Neutrophil (primary cell): ENCODE measurements around the gene CCBE1.

ENCODE experiments used
- H3K27ac ChIP-seq: fragments of 200-600 bp; sonication (generic); 2 replicates; pipeline ENCODE4 v1.5.1; 2016; ENCODE audit warnings: mild to moderate bottlenecking, moderate library complexity
- H3K27me3 ChIP-seq: fragments of 200-600 bp; sonication (generic); 2 replicates; pipeline ENCODE4 v1.6.0; 2016; ENCODE audit warnings: mild to moderate bottlenecking
- H3K36me3 ChIP-seq: fragments of 200-600 bp; sonication (generic); 2 replicates; pipeline ENCODE4 v1.5.1; 2017
- H3K4me1 ChIP-seq, 2 experiments: fragments of 200-600 bp in 1 of 2; sonication (generic) in 1 of 2; 1 replicate in 1 of 2; 2 replicates in 1 of 2; pipeline versions ENCODE4 v1.5.1 to v1.6.1; 2013 to 2016; ENCODE audit warnings: low read depth in 1 of 2, low read length in 1 of 2, mild to moderate bottlenecking in 1 of 2, moderate library complexity in 1 of 2; ENCODE audit not compliant: control insufficient read depth in 1 of 2, insufficient read depth in 1 of 2
- H3K4me3 ChIP-seq, 2 experiments: fragments of 200-600 bp in 1 of 2; sonication (generic) in 1 of 2; 1 replicate in 1 of 2; 2 replicates in 1 of 2; pipeline ENCODE4 v1.5.1; 2013 to 2016; ENCODE audit warnings: low read depth in 1 of 2, low read length in 1 of 2, mild to moderate bottlenecking in 1 of 2, moderate library complexity in 1 of 2
- H3K9me3 ChIP-seq: fragments of 200-600 bp; sonication (generic); 2 replicates; pipeline ENCODE4 v1.5.1; 2016
- TF ChIP-seq, protein P1 (sequence below): fragments of 200-600 bp; sonication (generic); IDR thresholded peaks from 2 replicates; pipeline ENCODE4 v1.5.1; 2016; ENCODE audit warnings: antibody characterized with exemption

The CCBE1 gene

DNA sequence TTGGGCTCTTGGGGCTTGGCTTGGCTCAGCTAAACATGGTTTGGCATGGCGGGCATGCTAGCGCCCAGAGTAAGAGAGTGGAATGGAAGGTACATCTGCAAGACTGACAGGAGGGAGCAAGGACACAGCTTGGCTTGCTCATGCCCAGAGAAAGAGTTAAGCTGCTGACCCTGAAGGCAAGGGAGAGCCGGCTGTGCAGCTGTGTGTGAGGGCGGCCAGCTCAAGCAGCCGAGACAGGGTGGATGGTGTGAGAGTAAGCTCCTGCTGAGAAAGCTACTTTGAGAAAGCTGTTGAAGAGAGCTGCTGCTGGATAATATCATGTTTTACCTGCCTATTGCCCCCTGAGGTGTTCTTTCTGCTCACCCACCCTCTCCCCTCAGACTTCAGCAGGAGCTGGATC lies 135.6 kb downstream of the CCBE1 start:
- no peaks in the 10 kb centered on the region for H3K9me3 ChIP-seq
- no peaks in the 10 kb centered on the region for H3K4me1 ChIP-seq
- H3K27ac ChIP-seq: no peak overlapping the region
- H3K27me3 ChIP-seq: no peaks in the 10 kb centered on the region
- TF ChIP-seq, protein P1, sequence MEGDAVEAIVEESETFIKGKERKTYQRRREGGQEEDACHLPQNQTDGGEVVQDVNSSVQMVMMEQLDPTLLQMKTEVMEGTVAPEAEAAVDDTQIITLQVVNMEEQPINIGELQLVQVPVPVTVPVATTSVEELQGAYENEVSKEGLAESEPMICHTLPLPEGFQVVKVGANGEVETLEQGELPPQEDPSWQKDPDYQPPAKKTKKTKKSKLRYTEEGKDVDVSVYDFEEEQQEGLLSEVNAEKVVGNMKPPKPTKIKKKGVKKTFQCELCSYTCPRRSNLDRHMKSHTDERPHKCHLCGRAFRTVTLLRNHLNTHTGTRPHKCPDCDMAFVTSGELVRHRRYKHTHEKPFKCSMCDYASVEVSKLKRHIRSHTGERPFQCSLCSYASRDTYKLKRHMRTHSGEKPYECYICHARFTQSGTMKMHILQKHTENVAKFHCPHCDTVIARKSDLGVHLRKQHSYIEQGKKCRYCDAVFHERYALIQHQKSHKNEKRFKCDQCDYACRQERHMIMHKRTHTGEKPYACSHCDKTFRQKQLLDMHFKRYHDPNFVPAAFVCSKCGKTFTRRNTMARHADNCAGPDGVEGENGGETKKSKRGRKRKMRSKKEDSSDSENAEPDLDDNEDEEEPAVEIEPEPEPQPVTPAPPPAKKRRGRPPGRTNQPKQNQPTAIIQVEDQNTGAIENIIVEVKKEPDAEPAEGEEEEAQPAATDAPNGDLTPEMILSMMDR: no peak
- H3K4me3 ChIP-seq: no peak overlapping the region
- H3K36me3 ChIP-seq: no peaks in the 10 kb centered on the region

DNA sequence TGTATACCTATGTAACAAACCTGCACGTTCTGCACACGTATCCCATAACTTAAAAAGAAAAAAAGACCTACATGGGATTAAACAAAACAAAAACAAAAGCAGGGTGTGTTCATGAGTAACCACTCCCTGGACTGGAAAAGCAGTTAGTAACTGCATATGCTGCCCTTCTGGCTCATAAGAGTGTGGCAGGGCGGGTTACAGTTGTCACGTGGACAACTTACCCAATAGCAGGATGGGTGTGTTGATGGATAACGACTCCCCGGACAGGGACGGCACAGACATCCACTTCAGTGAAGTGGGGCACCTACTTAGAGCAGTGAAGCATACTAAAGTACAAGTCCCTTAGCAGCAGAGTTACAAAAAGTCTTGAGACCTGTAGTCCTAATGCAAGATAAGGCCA lies 136.7 kb downstream of the CCBE1 start:
- no peaks in the 10 kb centered on the region for H3K9me3 ChIP-seq
- no peak overlapping the region for H3K4me3 ChIP-seq
- no peaks in the 10 kb centered on the region for H3K27me3 ChIP-seq
- H3K27ac ChIP-seq: no peak overlapping the region
- TF ChIP-seq, protein P1: no peak
- H3K4me1 ChIP-seq: no peaks in the 10 kb centered on the region
- H3K36me3 ChIP-seq: no peaks in the 10 kb centered on the region

DNA sequence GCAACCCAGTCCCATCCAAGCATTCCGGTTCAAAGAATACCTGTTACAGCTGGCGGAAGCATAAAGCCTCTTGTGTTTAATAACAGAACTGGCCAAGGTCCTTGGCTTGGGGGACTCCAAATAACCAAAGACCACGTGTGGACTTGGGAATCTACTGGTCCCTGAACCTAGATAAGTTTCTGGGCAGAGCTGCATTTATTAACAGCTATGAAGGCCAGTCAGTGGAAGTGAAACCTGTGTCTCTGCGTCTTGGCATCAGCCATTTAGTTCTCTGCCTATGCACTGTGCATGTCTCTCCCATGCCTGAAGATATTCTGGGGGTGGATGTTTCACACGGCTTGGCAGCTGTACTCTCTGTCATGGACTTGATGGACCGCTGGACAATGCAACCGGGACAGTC lies 137.7 kb downstream of the CCBE1 start:
- H3K27me3 ChIP-seq: no peaks in the 10 kb centered on the region

DNA sequence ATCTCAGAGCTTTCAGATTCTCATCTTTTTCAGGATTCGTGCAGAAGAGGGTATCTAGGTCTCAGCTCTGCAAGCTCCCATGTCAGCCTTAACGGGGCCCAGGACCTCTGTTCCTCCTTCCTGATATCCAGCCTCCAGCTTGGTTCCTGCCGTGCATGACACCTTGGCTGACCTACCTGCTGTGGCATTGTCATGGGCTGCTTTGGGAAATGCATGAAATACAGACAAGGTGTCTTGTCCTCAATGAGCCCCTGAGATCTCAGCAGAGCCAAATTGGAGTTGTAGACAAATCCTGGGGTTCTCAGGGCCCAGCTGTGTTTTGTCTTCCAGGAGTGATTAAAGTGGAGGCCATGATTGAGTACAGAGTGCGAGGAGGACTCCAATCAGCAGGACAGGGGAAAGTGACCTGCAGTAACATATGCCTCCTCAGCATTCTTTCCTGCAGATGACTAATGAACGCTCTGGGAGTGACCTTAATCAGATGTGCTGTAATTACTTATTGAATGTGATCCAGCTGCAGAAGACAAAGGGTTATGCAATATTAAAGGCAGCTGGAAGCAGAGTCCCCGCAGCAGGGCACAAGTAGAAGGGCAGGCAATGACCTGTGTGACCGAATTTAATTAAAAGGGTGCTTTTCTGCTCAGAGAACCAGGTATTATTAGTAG lies 141.1 kb downstream of the CCBE1 start:
- Histone ChIP-seq H3K27ac (no peak overlapping the region), H3K4me3 (no peak overlapping the region), H3K9me3 (no peaks in the 10 kb centered on the region), H3K4me1 (no peaks in the 10 kb centered on the region), H3K27me3 (no peaks in the 10 kb centered on the region), H3K36me3 (no peaks in the 10 kb centered on the region)
- TF ChIP-seq, protein P1: no peak

More for the DNA sequence above, 137.7 kb downstream of the CCBE1 start:
- TF ChIP-seq, protein P1: no peak
- Histone ChIP-seq H3K4me1 (no peaks in the 10 kb centered on the region), H3K27ac (no peak overlapping the region), H3K9me3 (no peaks in the 10 kb centered on the region), H3K36me3 (no peaks in the 10 kb centered on the region), H3K4me3 (no peak overlapping the region)

DNA sequence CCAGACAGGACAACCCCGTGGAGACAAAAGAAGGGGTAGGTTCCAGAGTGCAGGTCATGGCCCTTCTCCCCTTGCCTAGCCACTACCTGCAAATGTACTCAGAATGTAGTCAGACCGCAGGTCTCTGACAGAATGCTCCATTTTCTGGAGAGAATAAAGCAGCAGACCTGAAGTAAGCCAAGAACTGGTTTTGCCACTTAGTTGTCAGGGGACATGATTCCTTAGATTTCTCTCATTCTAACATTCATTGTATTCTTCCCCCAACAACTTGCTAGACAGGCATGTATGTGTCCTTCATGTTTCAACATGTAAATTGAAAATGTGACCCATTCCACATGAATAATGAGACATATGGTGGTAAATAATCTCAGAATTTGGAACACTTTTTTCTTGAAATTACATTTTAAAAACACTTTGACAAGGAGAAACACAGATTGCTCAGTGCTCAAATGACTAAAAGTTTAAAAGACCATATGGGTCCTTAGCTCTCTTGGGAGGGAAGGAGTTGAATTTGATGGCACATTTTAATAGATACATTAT lies 142.4 kb downstream of the CCBE1 start:
- Histone ChIP-seq H3K36me3 (no peaks in the 10 kb centered on the region), H3K27ac (no peak overlapping the region), H3K27me3 (no peaks in the 10 kb centered on the region), H3K4me3 (no peak overlapping the region), H3K9me3 (no peaks in the 10 kb centered on the region), H3K4me1 (no peaks in the 10 kb centered on the region)
- TF ChIP-seq, protein P1: no peak
